Tibial nerve (tissue), 4 donors: ENCODE data around the gene UBE2L5. TPM values are rescaled to one million over a fixed set of nuclear protein-coding genes. Genes with fewer than 3 reads are reported as not detected.

ENCODE experiments used
- DNase-seq, 2 donors: peaks; one replicate each; pipeline ENCODE4 v3.0.0-alpha.2; 2019; ENCODE audit warnings: low spot score in 2 of 2
- H3K27ac ChIP-seq, 4 donors: fragments of 200-600 bp; sonication (generic) in 3 of 4; one replicate each; pipeline ENCODE4 v1.5.1; 2017 to 2019; ENCODE audit warnings: mild to moderate bottlenecking in 1 of 4
- H3K27me3 ChIP-seq, 2 donors: fragments of 200-600 bp; sonication (generic) in 1 of 2; one replicate each; pipeline versions ENCODE4 v1.5.1 to v1.6.0; 2017 to 2019
- H3K36me3 ChIP-seq, 3 donors: fragments of 200-600 bp; sonication (generic); one replicate each; pipeline ENCODE4 v1.5.1; 2018 to 2019
- H3K4me1 ChIP-seq, 4 donors: fragments of 200-600 bp; sonication (generic) in 3 of 4; one replicate each; pipeline ENCODE4 v1.5.1; 2017 to 2019
- H3K4me3 ChIP-seq, 4 donors: fragments of 200-600 bp; sonication (generic) in 3 of 4; one replicate each; pipeline ENCODE4 v1.5.1; 2017 to 2019; ENCODE audit warnings: mild to moderate bottlenecking in 1 of 4, moderate library complexity in 1 of 4
- H3K9me3 ChIP-seq, 4 donors: fragments of 200-600 bp; sonication (generic) in 3 of 4; one replicate each; pipeline ENCODE4 v1.5.1; 2017 to 2019
- CTCF ChIP-seq, 5 experiments: fragments of 200-600 bp in 3 of 5; fragments of 450-650 bp in 2 of 5; sonication (generic) in 3 of 5; IDR thresholded peaks; one replicate each; pipeline ENCODE4 v1.5.1; 2016 to 2019; ENCODE audit warnings: antibody characterized with exemption in 5 of 5, mild to moderate bottlenecking in 3 of 5, moderate library complexity in 2 of 5
- EP300 ChIP-seq, 2 donors: sonication (generic); formaldehyde crosslinking; IDR thresholded peaks; one replicate each; pipeline ENCODE4 v1.6.1; 2017; ENCODE audit warnings: antibody characterized with exemption in 2 of 2, mild to moderate bottlenecking in 1 of 2
- POLR2A ChIP-seq, 2 donors: fragments of 450-650 bp; IDR thresholded peaks; one replicate each; pipeline ENCODE4 v1.6.1; 2017; ENCODE audit warnings: antibody characterized with exemption in 2 of 2, mild to moderate bottlenecking in 2 of 2, moderate library complexity in 2 of 2
- WGBS, 2 donors: methylation state at CpG; one replicate each; pipeline ENCODE4 v1.1.5; 2018; 5-methylcytosine and 5-hydroxymethylcytosine counted together
- total RNA-seq, 4 donors: library from RNA; depleted of rRNA; stranded (reverse); fragments of >200 nt; gene quantifications; one replicate each; pipeline ENCODE4 v1.1.0, GENCODE V29; 2016

The UBE2L5 gene
- total RNA-seq, 4 donors from 2014 or later: not detected

GRCh38 chr13:30412346-30412745, 9.9 kb upstream of the UBE2L5 start:
- Histone ChIP-seq H3K4me3 (no peak overlapping the region), H3K27me3 (no peaks in the 10 kb centered on the region), H3K4me1 (peaks cover 0 to 25% (median 12%) of the 10 kb centered on the region in 4 donors), H3K9me3 (no peaks in the 10 kb centered on the region), H3K27ac (no peak overlapping the region), H3K36me3 (no peaks in the 10 kb centered on the region)
- no peak for TF ChIP-seq CTCF (IDR thresholded peaks at IDR 0.05)
- no peak for TF ChIP-seq POLR2A (IDR thresholded peaks at IDR 0.05)
- TF ChIP-seq EP300 (IDR thresholded peaks at IDR 0.05): no peak
- DNase-seq: no peak

DNA sequence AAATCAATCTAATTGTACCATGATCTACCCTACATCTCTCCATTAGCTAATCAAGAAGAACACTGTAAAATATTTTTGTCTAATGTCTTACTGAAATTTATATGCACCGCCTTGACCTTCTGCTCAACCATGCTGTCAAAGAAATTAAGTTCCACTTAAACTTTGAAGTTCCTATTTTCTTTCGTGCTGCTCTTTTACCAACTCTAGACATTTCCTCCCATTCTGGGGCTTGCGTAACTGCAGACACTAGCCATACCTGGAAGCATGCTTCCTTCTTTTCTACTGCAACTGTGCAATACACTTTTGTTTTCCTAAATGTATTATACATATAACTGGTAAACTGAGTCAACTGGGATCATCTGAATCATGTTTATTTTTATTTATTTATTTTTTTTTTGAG, 8.5 kb upstream of the UBE2L5 start:
- WGBS, 2 donors: 55 to 90% methylated on average over 2 to 3 of the region's 3 CpGs
- H3K27ac ChIP-seq: no peak overlapping the region
- H3K9me3 ChIP-seq: no peaks in the 10 kb centered on the region
- no peaks in the 10 kb centered on the region for H3K27me3 ChIP-seq
- no peaks in the 10 kb centered on the region for H3K36me3 ChIP-seq
- TF ChIP-seq POLR2A (IDR thresholded peaks at IDR 0.05) (no peak), EP300 (IDR thresholded peaks at IDR 0.05) (no peak), CTCF (IDR thresholded peaks at IDR 0.05) (no peak)
- H3K4me1 ChIP-seq: peaks cover 0 to 15% (median 5%) of the 10 kb centered on the region in 4 donors
- H3K4me3 ChIP-seq: no peak overlapping the region
- no peak for DNase-seq

DNA sequence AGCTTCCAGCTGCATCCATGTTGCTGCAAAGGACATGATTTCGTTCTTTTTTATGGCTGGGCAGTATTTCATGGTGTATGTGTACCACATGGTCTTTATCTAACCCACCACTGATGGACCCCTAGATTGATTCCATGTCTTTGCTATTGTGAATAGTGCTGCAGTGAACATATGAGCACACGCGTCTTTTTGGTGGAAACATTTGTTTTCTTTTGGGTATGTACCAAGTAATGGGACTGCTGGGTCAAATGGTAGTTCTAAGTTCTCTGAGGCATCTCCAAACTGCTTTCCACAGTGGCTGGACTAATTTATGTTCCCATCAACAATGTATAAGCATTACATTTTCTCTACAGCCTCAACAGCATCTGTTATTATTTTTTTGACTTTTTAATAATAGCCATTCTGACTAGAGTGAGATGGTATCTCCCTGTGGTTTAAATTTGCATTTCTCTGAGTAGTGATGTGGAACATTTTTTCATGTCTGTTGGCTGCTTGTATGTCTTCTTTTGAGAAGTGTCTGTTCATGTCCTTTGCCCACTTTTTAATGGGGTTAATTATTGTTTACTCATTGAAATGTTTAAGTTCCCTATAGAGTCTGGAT, 6.8 kb upstream of the UBE2L5 start:
- no peak for DNase-seq
- no peaks in the 10 kb centered on the region for H3K9me3 ChIP-seq

DNA sequence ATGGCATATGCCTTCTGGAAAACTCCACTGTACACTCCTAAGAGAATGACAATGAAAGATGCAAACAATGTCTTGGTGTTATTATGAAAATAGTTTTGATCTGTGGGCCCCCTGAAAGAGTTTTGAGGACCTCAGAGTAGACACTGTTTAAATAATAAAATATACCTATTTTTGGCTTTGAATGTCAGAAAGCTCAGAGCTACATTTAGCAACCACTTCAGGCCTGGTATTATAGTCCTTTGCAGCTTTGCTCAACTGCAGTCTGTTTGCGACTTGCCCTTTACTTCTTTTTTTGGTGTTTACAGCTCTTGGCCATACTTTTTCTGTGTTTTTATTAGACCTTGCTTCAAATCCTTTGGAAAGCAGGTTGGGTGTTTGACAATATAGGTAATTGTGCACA, 5.8 kb upstream of the UBE2L5 start:
- H3K4me1 ChIP-seq: peaks cover 0 to 8% (median 0%) of the 10 kb centered on the region in 4 donors
- no peak overlapping the region for H3K27ac ChIP-seq
- no peaks in the 10 kb centered on the region for H3K36me3 ChIP-seq
- no peaks in the 10 kb centered on the region for H3K9me3 ChIP-seq
- H3K27me3 ChIP-seq: no peaks in the 10 kb centered on the region
- TF ChIP-seq CTCF (IDR thresholded peaks at IDR 0.05): no peak
- TF ChIP-seq EP300 (IDR thresholded peaks at IDR 0.05): no peak
- 89 to 97% methylated on average over 1 of the region's 1 CpG for WGBS, 2 donors
- no peak overlapping the region for H3K4me3 ChIP-seq
- no peak for DNase-seq

More for the DNA sequence above, 6.8 kb upstream of the UBE2L5 start:
- TF ChIP-seq CTCF (IDR thresholded peaks at IDR 0.05) (no peak), EP300 (IDR thresholded peaks at IDR 0.05) (no peak), POLR2A (IDR thresholded peaks at IDR 0.05) (no peak)
- Histone ChIP-seq H3K4me3 (no peak overlapping the region), H3K36me3 (no peaks in the 10 kb centered on the region), H3K4me1 (peaks cover 0 to 2% (median 0%) of the 10 kb centered on the region in 4 donors), H3K27me3 (no peaks in the 10 kb centered on the region), H3K27ac (no peak overlapping the region)
- 60 to 71% methylated on average over 3 of the region's 3 CpGs for WGBS, 2 donors

DNA sequence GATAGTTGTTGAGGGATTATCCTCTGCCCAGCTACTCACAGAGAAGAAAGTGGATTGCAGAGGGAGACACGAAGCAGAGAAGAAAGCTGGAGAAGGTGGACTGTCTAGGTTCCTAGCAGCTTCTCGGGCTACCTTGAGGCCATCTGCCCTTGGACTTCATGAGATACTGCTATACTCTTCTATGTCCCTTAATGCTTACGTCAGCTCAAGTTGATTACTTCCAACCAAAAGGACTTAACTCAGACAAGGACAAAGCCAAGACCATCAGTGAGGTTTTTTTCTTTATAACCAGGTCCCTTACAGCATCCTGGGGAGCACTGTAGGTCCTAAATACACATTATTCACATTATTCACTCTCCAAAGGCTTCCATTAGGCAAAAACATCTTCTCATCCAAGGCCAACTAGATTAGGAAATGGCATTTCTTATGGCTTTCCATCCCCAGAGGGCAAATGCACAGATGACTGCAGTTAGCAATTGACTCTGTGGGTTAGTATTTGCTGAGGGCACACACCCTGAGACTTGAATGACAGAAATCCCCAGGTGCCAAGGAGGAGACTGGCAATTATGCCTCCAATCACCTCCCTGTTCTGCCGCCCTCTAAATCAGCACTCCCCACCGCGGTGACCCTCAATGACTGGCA, 4.1 kb upstream of the UBE2L5 start:
- no peak for DNase-seq
- H3K36me3 ChIP-seq: no peaks in the 10 kb centered on the region
- WGBS, 2 donors: 82 to 84% methylated on average over 6 of the region's 6 CpGs
- TF ChIP-seq CTCF (IDR thresholded peaks at IDR 0.05) (no peak), POLR2A (IDR thresholded peaks at IDR 0.05) (no peak), EP300 (IDR thresholded peaks at IDR 0.05) (no peak)
- H3K4me3 ChIP-seq: no peak overlapping the region
- H3K4me1 ChIP-seq: peaks cover 0 to 15% (median 0%) of the 10 kb centered on the region in 4 donors
- H3K9me3 ChIP-seq: no peaks in the 10 kb centered on the region
- no peaks in the 10 kb centered on the region for H3K27me3 ChIP-seq
- H3K27ac ChIP-seq: no peak overlapping the region
